Thyroid gland (tissue), 4 donors: ENCODE data around the gene DPF3. TPM values are rescaled to one million over a fixed set of nuclear protein-coding genes. Genes with fewer than 3 reads are reported as not detected.

Source experiments
- DNase-seq, 2 donors: peaks; one replicate each; pipeline ENCODE4 v3.0.0-alpha.2; 2019
- H3K27ac ChIP-seq, 3 donors: fragments of 200-600 bp; sonication (generic); 1 replicate in 2 of 3; 2 replicates in 1 of 3; pipeline ENCODE4 v1.5.1; 2016 to 2019; ENCODE audit warnings: mild to moderate bottlenecking in 1 of 3, moderate library complexity in 1 of 3
- H3K27me3 ChIP-seq: fragments of 200-600 bp; sonication (generic); one replicate; pipeline ENCODE4 v1.5.1; 2019
- H3K36me3 ChIP-seq, 2 donors: fragments of 200-600 bp; sonication (generic); one replicate each; pipeline ENCODE4 v1.5.1; 2016 to 2019
- H3K4me1 ChIP-seq, 2 donors: fragments of 200-600 bp; sonication (generic); one replicate each; pipeline ENCODE4 v1.5.1; 2017 to 2019
- H3K4me3 ChIP-seq, 3 donors: fragments of 200-600 bp; sonication (generic); replicated peaks in 1 of 3; 1 replicate in 2 of 3; 2 replicates in 1 of 3; pipeline ENCODE4 v1.5.1; 2016; ENCODE audit warnings: mild to moderate bottlenecking in 1 of 3
- H3K9me3 ChIP-seq: fragments of 200-600 bp; sonication (generic); one replicate; pipeline ENCODE4 v1.5.1; 2017
- CTCF ChIP-seq, 6 experiments: fragments of 200-600 bp in 3 of 6; fragments of 450-650 bp in 3 of 6; sonication (generic) in 3 of 6; IDR thresholded peaks; one replicate each; pipeline ENCODE4 v1.5.1; 2016 to 2019; ENCODE audit warnings: antibody characterized with exemption in 6 of 6, mild to moderate bottlenecking in 2 of 6, inconsistent platforms in 1 of 6, moderate library complexity in 1 of 6
- POLR2A ChIP-seq, 2 donors: fragments of 450-650 bp; IDR thresholded peaks; one replicate each; pipeline ENCODE4 v1.6.1; 2017; ENCODE audit warnings: antibody characterized with exemption in 2 of 2, mild to moderate bottlenecking in 2 of 2, moderate library complexity in 1 of 2
- WGBS, 2 donors: methylation state at CpG; one replicate each; pipeline ENCODE4 v1.1.5; 2017; 5-methylcytosine and 5-hydroxymethylcytosine counted together
- intact Hi-C: fragments of 100-400 bp; cut with DNase I; formaldehyde crosslinking; loops from one replicate; pipeline ENCODE4 v1.15.1; 2023
- total RNA-seq, 4 donors: library from RNA; depleted of rRNA; stranded (reverse); fragments of >200 nt; gene quantifications; one replicate each; pipeline ENCODE4 v1.2.3, GENCODE V29; 2016

Gene DPF3
- total RNA-seq, 4 donors from 2014 or later: 0.27 to 3.3 (median 1.3) TPM

- 90 to 98% methylated on average over 4 of the region's 4 CpGs for WGBS, 2 donors
- no peaks in the 10 kb centered on the region for H3K36me3 ChIP-seq
- no peak for DNase-seq
- no peaks in the 10 kb centered on the region for H3K9me3 ChIP-seq
- H3K27ac ChIP-seq: no peak overlapping the region
- TF ChIP-seq CTCF (IDR thresholded peaks at IDR 0.05): no peak
- TF ChIP-seq POLR2A (IDR thresholded peaks at IDR 0.05): no peak
- H3K4me1 ChIP-seq: peaks cover 11 to 29% of the 10 kb centered on the region in 2 donors
- H3K4me3 ChIP-seq: no peak overlapping the region
- no peaks in the 10 kb centered on the region for H3K27me3 ChIP-seq
- intact Hi-C loops: no loop called here
Observed at GRCh38 chr14:72612041-72612440, 281.9 kb downstream of the DPF3 start.

DNA sequence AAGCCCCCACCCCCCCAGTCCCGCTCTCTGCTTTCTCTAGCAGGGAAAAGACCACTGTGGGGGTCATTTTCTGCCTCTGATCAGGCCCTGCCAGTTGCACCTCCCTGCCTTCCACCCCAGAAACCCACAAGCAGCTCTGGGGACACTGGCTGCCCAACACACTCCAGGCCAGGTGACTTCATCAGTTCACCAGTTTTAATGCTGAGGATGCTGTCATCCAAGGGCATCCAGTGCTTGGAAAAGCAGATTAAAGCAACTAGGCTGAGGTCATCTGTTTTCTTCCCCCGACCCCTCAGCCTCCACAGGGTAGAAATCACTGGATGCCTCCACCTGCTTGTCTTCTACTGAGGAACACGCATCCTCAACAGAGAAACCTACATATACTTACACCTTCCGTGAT, 282.4 kb downstream of the DPF3 start:
- Histone ChIP-seq H3K27me3 (no peaks in the 10 kb centered on the region), H3K4me1 (peaks cover 11 to 29% of the 10 kb centered on the region in 2 donors), H3K9me3 (no peaks in the 10 kb centered on the region), H3K4me3 (no peak overlapping the region), H3K36me3 (no peaks in the 10 kb centered on the region), H3K27ac (no peak overlapping the region)
- DNase-seq: no peak
- TF ChIP-seq POLR2A (IDR thresholded peaks at IDR 0.05) (no peak), CTCF (IDR thresholded peaks at IDR 0.05) (no peak)
- 93 to 98% methylated on average over 3 to 4 of the region's 4 CpGs for WGBS, 2 donors
- intact Hi-C loops: no loop called here

DNA sequence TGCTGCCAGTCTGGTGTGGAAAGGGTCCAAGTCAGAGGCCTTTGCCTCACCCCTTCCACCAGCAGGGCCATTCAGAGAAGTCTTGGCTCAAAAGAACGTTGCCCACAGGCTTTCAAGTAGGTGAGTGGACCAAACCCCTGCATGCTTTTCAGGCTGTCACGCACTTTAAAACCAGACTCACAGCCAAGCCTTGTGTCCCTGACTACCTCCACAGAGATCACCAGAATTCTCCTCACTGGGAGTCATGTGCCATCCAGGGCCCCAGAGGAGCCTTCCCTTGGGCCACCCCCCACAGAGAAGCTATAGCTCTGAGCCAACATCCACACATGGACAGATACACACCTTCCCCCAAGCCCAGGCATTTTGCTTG, 283.1 kb downstream of the DPF3 start:
- Histone ChIP-seq H3K27ac (no peak overlapping the region), H3K4me3 (no peak overlapping the region), H3K27me3 (no peaks in the 10 kb centered on the region), H3K4me1 (peaks cover 8 to 26% of the 10 kb centered on the region in 2 donors), H3K36me3 (no peaks in the 10 kb centered on the region), H3K9me3 (no peaks in the 10 kb centered on the region)
- DNase-seq: no peak
- intact Hi-C loops: no loop called here
- TF ChIP-seq CTCF (IDR thresholded peaks at IDR 0.05): no peak
- TF ChIP-seq POLR2A (IDR thresholded peaks at IDR 0.05): no peak
- WGBS, 2 donors: 30% methylated on average over 2 of the region's 2 CpGs; no CpG with 5 or more reads in 1 of the 2 donors

- DNase-seq: no peak
- TF ChIP-seq CTCF (IDR thresholded peaks at IDR 0.05) (no peak), POLR2A (IDR thresholded peaks at IDR 0.05) (no peak)
- Histone ChIP-seq H3K27me3 (no peaks in the 10 kb centered on the region), H3K9me3 (no peaks in the 10 kb centered on the region), H3K36me3 (no peaks in the 10 kb centered on the region), H3K4me3 (no peak overlapping the region), H3K4me1 (peaks cover 3 to 21% of the 10 kb centered on the region in 2 donors), H3K27ac (no peak overlapping the region)
- intact Hi-C loops: no loop called here
- WGBS, 2 donors: 94 to 96% methylated on average over 5 to 11 of the region's 12 CpGs
Observed at GRCh38 chr14:72610096-72610830, 283.6 kb downstream of the DPF3 start.

- no peak for TF ChIP-seq POLR2A (IDR thresholded peaks at IDR 0.05)
- TF ChIP-seq CTCF (IDR thresholded peaks at IDR 0.05): no peak
- no peak for DNase-seq
- intact Hi-C loops: no loop called here
- WGBS, 2 donors: 90 to 93% methylated on average over 12 of the region's 12 CpGs
- no peaks in the 10 kb centered on the region for H3K36me3 ChIP-seq
- no peaks in the 10 kb centered on the region for H3K9me3 ChIP-seq
- H3K27ac ChIP-seq: no peak overlapping the region
- no peak overlapping the region for H3K4me3 ChIP-seq
- peaks cover 0 to 14% of the 10 kb centered on the region in 2 donors for H3K4me1 ChIP-seq
- H3K27me3 ChIP-seq: no peaks in the 10 kb centered on the region
Observed at GRCh38 chr14:72609205-72609916, 284.5 kb downstream of the DPF3 start.
